Mucosa of descending colon (tissue), 3 donors: ENCODE measurements around the gene PTGFRN. TPM values are rescaled to one million over a fixed set of nuclear protein-coding genes. Genes with fewer than 3 reads are reported as not detected.

ENCODE experiments used
- ATAC-seq: fragments of 200-7000 bp; cut with Tn5 transposase; one replicate; pipeline ENCODE4 v1.9.1; 2020; ENCODE audit warnings: mild to moderate bottlenecking, moderate library complexity
- DNase-seq, 3 donors: peaks; one replicate each; pipeline ENCODE4 v3.0.0-alpha.2; 2020
- H3K36me3 ChIP-seq: fragments of 200-600 bp; one replicate; pipeline ENCODE4 v1.8.0; 2021; ENCODE audit warnings: low read depth, mild to moderate bottlenecking
- H3K4me1 ChIP-seq: fragments of 200-600 bp; one replicate; pipeline ENCODE4 v1.8.0; 2021; ENCODE audit warnings: low read depth, mild to moderate bottlenecking
- H3K4me3 ChIP-seq: fragments of 200-600 bp; one replicate; pipeline ENCODE4 v1.8.0; 2021; ENCODE audit warnings: mild to moderate bottlenecking
- H3K9me3 ChIP-seq: fragments of 200-600 bp; one replicate; pipeline ENCODE4 v1.8.0; 2021; ENCODE audit warnings: mild to moderate bottlenecking
- CTCF ChIP-seq: fragments of 200-600 bp; IDR thresholded peaks from one replicate; pipeline ENCODE4 v1.8.0; 2022; ENCODE audit warnings: antibody characterized with exemption, mild to moderate bottlenecking
- intact Hi-C, 2 donors: fragments of 100-400 bp; cut with DNase I in 1 of 2; cut with micrococcal nuclease in 1 of 2; formaldehyde crosslinking; loops; one replicate each; pipeline versions ENCODE4 v1.11.0 to v1.11.1; 2022; cut with DNase I, micrococcal nuclease
- total RNA-seq, 3 donors: library from RNA; stranded (reverse); fragmentation: NEBNext Ultra II Directional in 2 of 3; extraction: Animal tissue kit (Norgen Biotek cat#: 25700) in 2 of 3; gene quantifications; one replicate each; pipeline versions ENCODE4 v1.2.1 to v1.2.4, GENCODE V29; 2021 to 2023
- donor health status: DM: no; HTN: no; CAD: no; lungs with moderate emphysema.
- donor health status: DM: no; HTN: no; CAD: no.
- donor health status: DM: no; HTN: yes; CAD: no.

The PTGFRN gene
- total RNA-seq, 3 donors from 2014 or later = 74.4 to 185 (median 84.4) TPM

DNA sequence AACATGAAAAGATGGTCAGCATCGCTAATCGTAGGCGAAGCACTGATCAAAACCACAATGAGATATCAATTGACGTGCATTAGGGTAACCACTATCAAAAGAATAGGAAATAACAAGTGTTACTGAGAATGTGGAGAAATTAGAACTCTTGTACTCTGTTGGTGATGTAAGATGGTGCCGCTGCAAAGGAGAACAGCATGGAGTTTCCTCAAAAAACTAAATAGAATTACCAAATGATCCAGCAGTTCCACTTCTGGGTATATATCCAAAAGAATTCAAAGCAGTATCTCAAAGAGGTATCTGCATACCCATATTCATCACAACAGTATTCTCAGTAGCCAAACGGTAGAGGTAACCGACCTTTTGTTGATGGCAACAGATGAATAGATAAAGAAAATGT is 83.6 kb downstream of the PTGFRN start:
- no peak for TF ChIP-seq CTCF
- no peak for ATAC-seq
- no peak overlapping the region for H3K4me3 ChIP-seq
- H3K36me3 ChIP-seq = no peaks in the 10 kb centered on the region
- DNase-seq = no peak
- no peaks in the 10 kb centered on the region for H3K9me3 ChIP-seq
- intact Hi-C loops = no loop called here
- H3K4me1 ChIP-seq = no peaks in the 10 kb centered on the region

DNA sequence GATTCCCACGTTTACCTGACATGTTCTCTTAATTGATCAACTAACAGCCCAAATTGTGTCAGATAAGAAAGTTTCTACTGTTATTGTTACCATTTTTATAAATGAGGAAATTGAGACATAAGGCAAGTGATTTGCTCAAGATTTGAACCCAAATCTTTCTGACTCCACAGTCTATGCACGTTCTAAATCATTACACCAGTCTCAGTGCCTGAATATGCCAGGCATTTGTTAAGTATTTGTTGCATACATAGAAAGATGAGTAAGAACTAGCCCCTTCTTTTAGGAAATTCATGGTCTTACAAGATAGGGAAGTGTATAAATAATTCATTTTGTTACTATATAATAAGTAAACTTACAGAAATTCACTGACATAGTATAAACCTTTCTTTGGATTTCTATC is 84.7 kb downstream of the PTGFRN start:
- intact Hi-C loops = no loop called here
- no peak overlapping the region for H3K4me3 ChIP-seq
- TF ChIP-seq CTCF = no peak
- DNase-seq (no peak), ATAC-seq (no peak)
- no peaks in the 10 kb centered on the region for H3K36me3 ChIP-seq
- no peaks in the 10 kb centered on the region for H3K4me1 ChIP-seq
- H3K9me3 ChIP-seq = no peaks in the 10 kb centered on the region

GRCh38 chr1:116997066-116997465 is 87.3 kb downstream of the PTGFRN start:
- Histone ChIP-seq H3K4me3 (no peak overlapping the region), H3K36me3 (no peaks in the 10 kb centered on the region), H3K4me1 (no peaks in the 10 kb centered on the region), H3K9me3 (no peaks in the 10 kb centered on the region)
- intact Hi-C loops = no loop called here
- no peak for ATAC-seq
- DNase-seq = no peak
- TF ChIP-seq CTCF = no peak

DNA sequence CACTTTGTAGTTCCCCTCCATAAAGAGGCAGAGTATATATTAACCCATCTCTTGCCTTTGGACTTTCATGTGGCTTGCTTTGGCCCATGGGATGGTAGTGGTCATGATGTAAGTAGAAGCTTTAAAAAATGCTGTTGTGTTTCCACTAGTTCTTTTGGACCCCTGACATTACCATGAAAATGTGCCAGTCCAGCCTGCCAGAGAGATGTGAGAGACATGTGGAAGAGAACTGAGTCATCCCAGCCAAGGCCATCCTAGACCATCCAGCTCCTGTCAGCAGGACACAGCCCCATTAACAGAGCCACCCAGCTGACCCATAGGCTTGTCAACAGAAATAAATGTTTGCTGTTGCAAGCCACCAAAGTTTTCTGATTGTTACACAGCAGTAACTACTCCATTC is 87.9 kb downstream of the PTGFRN start:
- intact Hi-C loops = no loop called here
- Histone ChIP-seq H3K4me1 (no peaks in the 10 kb centered on the region), H3K36me3 (no peaks in the 10 kb centered on the region), H3K4me3 (no peak overlapping the region), H3K9me3 (no peaks in the 10 kb centered on the region)
- TF ChIP-seq CTCF = no peak
- DNase-seq = no peak
- no peak for ATAC-seq

- Histone ChIP-seq H3K4me1 (no peaks in the 10 kb centered on the region), H3K9me3 (no peaks in the 10 kb centered on the region), H3K36me3 (no peaks in the 10 kb centered on the region), H3K4me3 (no peak overlapping the region)
- TF ChIP-seq CTCF = no peak
- DNase-seq (no peak), ATAC-seq (peak; percentile 53)
- intact Hi-C loops = no loop called here
Observed at GRCh38 chr1:116999596-116999995, 89.9 kb downstream of the PTGFRN start.

DNA sequence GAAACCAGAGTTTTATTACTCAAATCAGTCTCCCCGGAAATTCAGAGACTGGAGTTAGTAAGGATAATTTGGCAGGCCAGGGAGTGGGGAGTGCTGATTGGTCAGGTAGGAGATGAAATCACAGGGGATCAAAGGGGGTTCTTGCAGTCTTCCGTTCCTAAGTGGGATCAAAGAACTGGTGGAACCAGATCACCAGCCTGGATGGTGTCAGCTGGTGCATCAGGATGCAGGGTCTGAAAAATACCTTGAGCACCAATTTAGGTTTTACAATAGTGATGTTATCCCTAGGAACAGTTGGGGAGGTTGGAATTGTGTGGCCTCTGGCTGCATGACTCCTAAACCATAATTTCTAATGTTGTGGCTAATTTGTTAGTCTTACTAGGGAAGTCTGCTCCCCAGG is 90.4 kb downstream of the PTGFRN start:
- ATAC-seq (no peak), DNase-seq (no peak)
- H3K36me3 ChIP-seq = no peaks in the 10 kb centered on the region
- no peak for TF ChIP-seq CTCF
- intact Hi-C loops = no loop called here
- no peaks in the 10 kb centered on the region for H3K9me3 ChIP-seq
- no peak overlapping the region for H3K4me3 ChIP-seq
- no peaks in the 10 kb centered on the region for H3K4me1 ChIP-seq
